Gastrocnemius medialis (tissue), 4 donors: ENCODE measurements around the gene PANX1.

Experiments
- POLR2A ChIP-seq, 2 donors: fragments of 450-650 bp; IDR thresholded peaks; one replicate each; pipeline ENCODE4 v1.6.1; 2017; ENCODE audit warnings: antibody characterized with exemption in 2 of 2, mild to moderate bottlenecking in 2 of 2, moderate library complexity in 2 of 2
- TF ChIP-seq, protein P1 (sequence below), 5 experiments: fragments of 450-650 bp in 3 of 5; fragments of 200-600 bp in 2 of 5; sonication (generic) in 2 of 5; IDR thresholded peaks in 4 of 5; conservative IDR thresholded peaks in 1 of 5; 1 replicate in 4 of 5; 2 replicates in 1 of 5; pipeline ENCODE4 v1.5.1; 2016 to 2019; ENCODE audit warnings: antibody characterized with exemption in 5 of 5, mild to moderate bottlenecking in 3 of 5, moderate library complexity in 3 of 5

- no peak for TF ChIP-seq POLR2A (IDR thresholded peaks at IDR 0.05)
- TF ChIP-seq, protein P1, sequence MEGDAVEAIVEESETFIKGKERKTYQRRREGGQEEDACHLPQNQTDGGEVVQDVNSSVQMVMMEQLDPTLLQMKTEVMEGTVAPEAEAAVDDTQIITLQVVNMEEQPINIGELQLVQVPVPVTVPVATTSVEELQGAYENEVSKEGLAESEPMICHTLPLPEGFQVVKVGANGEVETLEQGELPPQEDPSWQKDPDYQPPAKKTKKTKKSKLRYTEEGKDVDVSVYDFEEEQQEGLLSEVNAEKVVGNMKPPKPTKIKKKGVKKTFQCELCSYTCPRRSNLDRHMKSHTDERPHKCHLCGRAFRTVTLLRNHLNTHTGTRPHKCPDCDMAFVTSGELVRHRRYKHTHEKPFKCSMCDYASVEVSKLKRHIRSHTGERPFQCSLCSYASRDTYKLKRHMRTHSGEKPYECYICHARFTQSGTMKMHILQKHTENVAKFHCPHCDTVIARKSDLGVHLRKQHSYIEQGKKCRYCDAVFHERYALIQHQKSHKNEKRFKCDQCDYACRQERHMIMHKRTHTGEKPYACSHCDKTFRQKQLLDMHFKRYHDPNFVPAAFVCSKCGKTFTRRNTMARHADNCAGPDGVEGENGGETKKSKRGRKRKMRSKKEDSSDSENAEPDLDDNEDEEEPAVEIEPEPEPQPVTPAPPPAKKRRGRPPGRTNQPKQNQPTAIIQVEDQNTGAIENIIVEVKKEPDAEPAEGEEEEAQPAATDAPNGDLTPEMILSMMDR (IDR thresholded peaks at IDR 0.05 in 4 of 5, conservative IDR thresholded peaks at IDR 0.05 in 1 of 5), result no peak
These were observed 2.5 kb downstream of the PANX1 start for GRCh38 chr11:94131047-94131717.
